ENCODE results near the gene FAM118B. TPM values are rescaled to one million over a fixed set of nuclear protein-coding genes. Genes with fewer than 3 reads are reported as not detected.

The FAM118B gene
- total RNA-seq (10 to 100 TPM; 27.4 to 36.3 TPM), polyA plus RNA-seq (ENCODE audit: insufficient read depth, low read depth, low replicate concordance) (50.3 TPM)
- long read RNA-seq, donor 1, transcript FAM118B-209 (9 exons, 2,402 nt) = major isoform, 7 of 7 reads
- long read RNA-seq, donor 1, partial matches to known transcripts = 0 of 7 reads
- long read RNA-seq, donor 1, other reads (novel, unspliced or antisense) = 0 of 7 reads
- long read RNA-seq, donor 2, transcript FAM118B-209 (9 exons, 2,402 nt) = major isoform, 6 of 12 reads
- long read RNA-seq, donor 2, partial matches to known transcripts = 0 of 12 reads
- long read RNA-seq, donor 2, other reads (novel, unspliced or antisense) = 5 of 12 reads

DNA sequence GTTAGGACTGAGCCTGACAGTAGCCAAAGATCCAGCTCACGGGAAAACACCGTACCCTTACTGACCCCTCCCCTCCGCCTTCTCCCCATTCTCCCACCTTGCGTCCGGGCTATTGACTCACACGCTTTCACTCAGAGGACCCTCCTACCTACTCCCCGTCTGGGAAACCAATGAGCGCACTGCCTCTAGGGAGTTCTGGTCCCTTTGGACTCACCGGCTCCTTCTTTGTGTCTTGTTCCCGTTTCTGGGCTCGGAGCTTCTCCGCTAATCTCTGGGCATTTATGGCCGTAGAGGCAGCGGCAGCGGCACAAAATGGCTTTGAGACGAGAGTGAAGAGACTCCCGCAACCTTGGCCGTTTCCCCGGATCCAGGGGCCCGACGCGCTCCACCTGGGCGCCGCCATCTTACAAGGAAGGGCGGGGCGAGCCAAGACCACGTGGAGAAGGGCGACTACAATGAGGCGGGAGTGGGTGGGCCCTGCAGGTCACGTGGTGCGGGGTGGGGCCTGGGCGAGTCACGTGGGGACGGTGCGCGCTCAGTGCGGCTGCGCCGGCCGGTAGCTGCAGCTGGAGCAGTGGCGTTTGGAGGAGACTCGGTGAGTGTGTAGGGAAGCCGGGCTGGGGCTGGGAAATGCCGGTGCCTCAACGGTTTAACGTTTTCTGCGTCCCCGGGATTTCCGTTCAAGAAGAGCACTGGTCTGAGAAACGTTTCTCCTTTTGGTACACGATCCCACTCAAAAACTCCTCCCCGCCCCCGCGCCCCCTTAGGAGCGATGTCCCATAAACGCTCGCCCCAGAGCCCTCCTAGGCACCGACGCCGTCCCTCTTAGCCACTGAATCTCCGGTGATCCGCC is at the start of gene FAM118B, which contains the start of gene RPUSD4:
TSS of gene FAM118B (plus strand) at position 547 of the 853 bp plus-strand sequence. CDS start 23,220 bp downstream, outside the sequence.
TSS of gene RPUSD4 (minus strand) at position 415 of the 853 bp plus-strand sequence. CDS start at position 403, 12 bp downstream.
- Histone ChIP-seq H3K27me3 (no peaks in the 10 kb centered on the region), H3K36me3 (ENCODE audit: low read depth, missing control alignments) (no peaks in the 10 kb centered on the region), H3K9me3 (no peaks in the 10 kb centered on the region), H3K4me3 (peak within 1 kb of the TSS; percentile 75 to 97), H3K4me1 (peaks cover 31% of the 10 kb centered on the region), H3K27ac (peak within 1 kb of the TSS; percentile 47 to 68)
- peak; percentile 76 for TF ChIP-seq POLR2A (IDR thresholded peaks at IDR 0.05)
- TF ChIP-seq, protein P1, sequence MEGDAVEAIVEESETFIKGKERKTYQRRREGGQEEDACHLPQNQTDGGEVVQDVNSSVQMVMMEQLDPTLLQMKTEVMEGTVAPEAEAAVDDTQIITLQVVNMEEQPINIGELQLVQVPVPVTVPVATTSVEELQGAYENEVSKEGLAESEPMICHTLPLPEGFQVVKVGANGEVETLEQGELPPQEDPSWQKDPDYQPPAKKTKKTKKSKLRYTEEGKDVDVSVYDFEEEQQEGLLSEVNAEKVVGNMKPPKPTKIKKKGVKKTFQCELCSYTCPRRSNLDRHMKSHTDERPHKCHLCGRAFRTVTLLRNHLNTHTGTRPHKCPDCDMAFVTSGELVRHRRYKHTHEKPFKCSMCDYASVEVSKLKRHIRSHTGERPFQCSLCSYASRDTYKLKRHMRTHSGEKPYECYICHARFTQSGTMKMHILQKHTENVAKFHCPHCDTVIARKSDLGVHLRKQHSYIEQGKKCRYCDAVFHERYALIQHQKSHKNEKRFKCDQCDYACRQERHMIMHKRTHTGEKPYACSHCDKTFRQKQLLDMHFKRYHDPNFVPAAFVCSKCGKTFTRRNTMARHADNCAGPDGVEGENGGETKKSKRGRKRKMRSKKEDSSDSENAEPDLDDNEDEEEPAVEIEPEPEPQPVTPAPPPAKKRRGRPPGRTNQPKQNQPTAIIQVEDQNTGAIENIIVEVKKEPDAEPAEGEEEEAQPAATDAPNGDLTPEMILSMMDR (IDR thresholded peaks at IDR 0.05) = no peak
- intact Hi-C loops (cut with DNase I; ENCODE audit: low total_unique reads) = no loop called here
- peak; percentile 99 for DNase-seq
- 0% methylated on average over 45 to 62 of the region's 62 CpGs for WGBS, 2 donors

DNA sequence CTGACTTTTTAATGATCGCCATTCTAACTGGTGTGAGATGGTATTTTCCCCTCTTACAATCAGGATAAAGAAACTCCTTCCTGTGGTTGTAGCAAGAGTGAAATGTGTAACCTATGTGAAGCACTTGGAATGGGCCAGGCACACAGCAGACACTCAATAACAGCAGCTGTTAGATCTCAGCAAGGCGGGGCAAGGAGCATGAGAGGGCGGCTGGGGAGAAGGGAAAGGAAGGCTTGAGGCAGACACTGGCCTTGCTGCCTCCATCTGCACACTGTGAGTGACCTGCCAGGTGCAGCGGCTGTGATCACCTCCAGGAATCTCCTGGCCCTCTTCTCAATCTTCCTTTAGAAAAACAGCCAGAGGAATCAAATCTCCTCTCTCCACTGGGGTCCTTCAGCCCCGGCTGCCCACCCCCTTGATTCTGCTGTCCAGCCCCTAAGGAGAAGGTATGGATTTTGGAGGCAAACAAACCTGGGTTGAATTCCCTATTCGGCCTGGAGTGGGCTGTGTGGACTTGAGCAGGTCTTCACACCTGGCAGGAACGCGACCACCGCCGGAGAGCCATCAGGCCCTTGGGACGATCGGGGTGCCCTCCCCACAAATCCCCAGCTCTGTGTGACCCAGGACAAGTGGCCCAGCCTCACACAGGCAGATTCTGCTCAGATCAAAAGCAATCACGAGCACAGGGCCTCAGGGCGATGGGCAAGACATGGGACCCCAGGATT is 49.1 kb upstream of the FAM118B start:
- intact Hi-C loops (cut with DNase I; ENCODE audit: low total_unique reads) = no loop called here
- WGBS, 2 donors = 90 to 93% methylated on average over 5 to 14 of the region's 14 CpGs
- H3K9me3 ChIP-seq = no peaks in the 10 kb centered on the region
- no peak for DNase-seq
- no peak overlapping the region for H3K27ac ChIP-seq
- H3K4me3 ChIP-seq = no peak overlapping the region
- H3K36me3 ChIP-seq (ENCODE audit: low read depth, missing control alignments) = no peaks in the 10 kb centered on the region
- H3K4me1 ChIP-seq = no peaks in the 10 kb centered on the region
- no peaks in the 10 kb centered on the region for H3K27me3 ChIP-seq
- no peak for TF ChIP-seq POLR2A (IDR thresholded peaks at IDR 0.05)
- TF ChIP-seq, protein P1 (IDR thresholded peaks at IDR 0.05) = no peak

DNA sequence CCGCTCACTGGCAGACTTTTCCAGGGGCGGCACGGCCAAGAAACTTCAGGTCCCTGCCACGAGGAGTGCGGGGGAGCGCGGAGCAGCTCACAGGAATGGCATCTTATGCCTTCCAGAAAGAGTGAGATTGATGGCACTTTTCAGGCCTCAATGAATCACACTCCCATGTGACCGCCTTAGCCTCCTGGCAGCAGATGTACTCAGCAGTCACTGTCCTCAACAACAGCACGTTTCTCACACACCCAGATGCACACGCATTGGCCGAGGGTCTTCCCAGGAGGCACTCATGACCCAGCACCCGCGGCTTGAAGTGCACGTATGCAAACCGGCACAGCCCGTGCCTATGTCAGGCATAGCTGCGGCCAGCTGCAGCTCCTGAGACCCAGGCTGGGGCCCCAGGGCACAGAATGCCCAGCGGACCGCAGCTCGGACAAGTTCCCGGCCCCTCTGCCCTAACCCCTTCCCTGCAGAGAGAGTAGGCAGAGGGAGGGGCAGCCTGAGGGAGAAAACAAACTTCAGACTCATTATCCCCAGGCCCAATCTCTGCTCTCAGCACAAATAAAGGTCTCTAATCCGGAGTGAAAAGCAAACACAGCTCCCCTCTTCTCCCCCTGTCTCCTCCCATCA is 48.4 kb upstream of the FAM118B start:
- peak; percentile 69 for DNase-seq
- WGBS, 2 donors = 50 to 69% methylated on average over 1 to 22 of the region's 22 CpGs
- no peaks in the 10 kb centered on the region for H3K27me3 ChIP-seq
- no peaks in the 10 kb centered on the region for H3K9me3 ChIP-seq
- no peak overlapping the region for H3K4me3 ChIP-seq
- no peaks in the 10 kb centered on the region for H3K4me1 ChIP-seq
- H3K27ac ChIP-seq = no peak overlapping the region
- no peak for TF ChIP-seq POLR2A (IDR thresholded peaks at IDR 0.05)
- TF ChIP-seq, protein P1 (IDR thresholded peaks at IDR 0.05) = no peak
- no peaks in the 10 kb centered on the region for H3K36me3 ChIP-seq (ENCODE audit: low read depth, missing control alignments)
- intact Hi-C loops (cut with DNase I; ENCODE audit: low total_unique reads) = no loop called here

DNA sequence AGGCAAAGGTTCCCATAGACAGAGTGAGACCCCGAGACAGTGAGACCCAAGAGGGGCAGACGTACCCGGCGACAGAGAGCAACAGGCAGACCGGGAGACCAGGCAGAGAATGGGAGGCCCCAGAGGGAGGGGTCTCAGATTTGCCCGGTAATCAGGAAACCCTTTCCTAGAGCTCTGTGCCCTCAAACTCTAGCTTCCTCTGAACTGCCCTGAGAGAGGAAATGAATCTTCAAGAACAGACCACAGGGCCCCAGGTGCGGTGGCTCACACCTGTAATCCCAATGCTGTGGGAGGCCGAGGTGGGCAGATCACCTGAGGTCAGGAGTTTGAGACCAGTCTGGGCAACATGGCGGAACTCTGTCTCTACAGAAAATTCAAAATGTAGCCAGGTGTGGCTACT is 47.8 kb upstream of the FAM118B start:
- H3K27ac ChIP-seq = no peak overlapping the region
- TF ChIP-seq POLR2A (IDR thresholded peaks at IDR 0.05) = no peak
- TF ChIP-seq, protein P1 (IDR thresholded peaks at IDR 0.05) = no peak
- no peaks in the 10 kb centered on the region for H3K4me1 ChIP-seq
- intact Hi-C loops (cut with DNase I; ENCODE audit: low total_unique reads) = no loop called here
- 73 to 88% methylated on average over 8 to 9 of the region's 9 CpGs for WGBS, 2 donors
- DNase-seq = no peak
- H3K27me3 ChIP-seq = no peaks in the 10 kb centered on the region
- no peak overlapping the region for H3K4me3 ChIP-seq
- no peaks in the 10 kb centered on the region for H3K9me3 ChIP-seq
- no peaks in the 10 kb centered on the region for H3K36me3 ChIP-seq (ENCODE audit: low read depth, missing control alignments)
